CD14-positive monocyte (primary cell): ENCODE results near the gene FFAR3. TPM values are rescaled to one million over a fixed set of nuclear protein-coding genes. Genes with fewer than 3 reads are reported as not detected.

Source experiments
- DNase-seq, 3 donors: peaks; one replicate each; pipeline ENCODE4 v3.0.0-alpha.2; 2011 to 2022
- H2AFZ ChIP-seq: 2 replicates; pipeline ENCODE4 v1.6.0; 2012; ENCODE audit warnings: mild to moderate bottlenecking, low read depth, low read length, inconsistent platforms; ENCODE audit not compliant: insufficient read depth, poor library complexity, severe bottlenecking
- H3K27ac ChIP-seq, 2 donors: 1 replicate in 1 of 2; 2 replicates in 1 of 2; pipeline ENCODE4 v1.5.1; 2012 to 2013; ENCODE audit warnings: low read length in 2 of 2, control low read depth in 1 of 2, inconsistent platforms in 1 of 2, low read depth in 1 of 2, mild to moderate bottlenecking in 1 of 2
- H3K27me3 ChIP-seq, 2 donors: one replicate each; pipeline versions ENCODE4 v1.6.0 to v1.6.1; 2011 to 2013; ENCODE audit warnings: low read length in 2 of 2; ENCODE audit not compliant: control insufficient read depth in 2 of 2, insufficient read depth in 2 of 2
- H3K36me3 ChIP-seq, 2 donors: replicated peaks in 1 of 2; 1 replicate in 1 of 2; 2 replicates in 1 of 2; pipeline versions ENCODE4 v1.5.1 to v1.6.1; 2012 to 2013; ENCODE audit warnings: low read length in 2 of 2, control low read depth in 1 of 2, inconsistent platforms in 1 of 2, mild to moderate bottlenecking in 1 of 2; ENCODE audit not compliant: insufficient read depth in 2 of 2, control insufficient read depth in 1 of 2
- H3K4me1 ChIP-seq, 2 donors: 1 replicate in 1 of 2; 2 replicates in 1 of 2; pipeline versions ENCODE4 v1.5.1 to v1.6.1; 2012 to 2013; ENCODE audit warnings: low read length in 2 of 2, control low read depth in 1 of 2, inconsistent platforms in 1 of 2, mild to moderate bottlenecking in 1 of 2, moderate library complexity in 1 of 2; ENCODE audit not compliant: insufficient read depth in 2 of 2, control insufficient read depth in 1 of 2
- H3K4me2 ChIP-seq: replicated peaks from 2 replicates; pipeline ENCODE3; 2012; ENCODE audit warnings: low read length, moderate library complexity, mild to moderate bottlenecking; ENCODE audit not compliant: poor library complexity, severe bottlenecking; ENCODE audit errors: extremely low read depth
- H3K4me3 ChIP-seq, 3 experiments: fragments of 200-600 bp in 1 of 3; sonication (generic) in 1 of 3; replicated peaks in 1 of 3; 1 replicate in 2 of 3; 2 replicates in 1 of 3; pipeline ENCODE4 v1.5.1; 2011 to 2013; ENCODE audit warnings: low read length in 3 of 3, mild to moderate bottlenecking in 3 of 3, control low read depth in 2 of 3, low read depth in 2 of 3, inconsistent platforms in 1 of 3, moderate library complexity in 1 of 3
- H3K79me2 ChIP-seq: 2 replicates; pipeline ENCODE4 v1.6.0; 2012; ENCODE audit warnings: mild to moderate bottlenecking, control low read depth, inconsistent platforms, low read length, moderate library complexity; ENCODE audit not compliant: insufficient read depth
- H3K9ac ChIP-seq: 2 replicates; pipeline ENCODE4 v1.6.0; 2017; ENCODE audit warnings: low read length, mild to moderate bottlenecking; ENCODE audit not compliant: insufficient read depth, poor library complexity, severe bottlenecking
- H3K9me3 ChIP-seq, 2 donors: replicated peaks in 1 of 2; 1 replicate in 1 of 2; 2 replicates in 1 of 2; pipeline versions ENCODE4 v1.5.1 to v1.6.1; 2012 to 2013; ENCODE audit warnings: low read length in 2 of 2, control low read depth in 1 of 2; ENCODE audit not compliant: control insufficient read depth in 1 of 2, insufficient read depth in 1 of 2
- H4K20me1 ChIP-seq: 2 replicates; pipeline ENCODE4 v1.6.0; 2012; ENCODE audit warnings: mild to moderate bottlenecking, low read length, control low read depth, moderate library complexity; ENCODE audit not compliant: insufficient read depth
- H3K27ac Mint-ChIP-seq, 7 donors: one replicate each; pipeline ENCODE4 v1.8.0; 2020; ENCODE audit warnings: mild to moderate bottlenecking in 7 of 7, mixed read lengths in 7 of 7, moderate library complexity in 6 of 7, inconsistent platforms in 2 of 7
- H3K27me3 Mint-ChIP-seq, 3 donors: one replicate each; pipeline ENCODE4 v1.8.0; 2021 to 2022; ENCODE audit warnings: low read depth in 3 of 3, mild to moderate bottlenecking in 3 of 3, mixed read lengths in 3 of 3, moderate library complexity in 3 of 3, inconsistent platforms in 1 of 3
- H3K36me3 Mint-ChIP-seq, 2 donors: one replicate each; pipeline ENCODE4 v1.8.0; 2020; ENCODE audit warnings: mixed read lengths in 2 of 2, inconsistent platforms in 1 of 2, mild to moderate bottlenecking in 1 of 2
- H3K4me1 Mint-ChIP-seq: one replicate; pipeline ENCODE4 v1.8.0; 2020; ENCODE audit warnings: mild to moderate bottlenecking, mixed read lengths
- H3K4me3 Mint-ChIP-seq, 2 donors: one replicate each; pipeline ENCODE4 v1.8.0; 2020; ENCODE audit warnings: mild to moderate bottlenecking in 2 of 2, mixed read lengths in 2 of 2, moderate library complexity in 1 of 2
- H3K9me3 Mint-ChIP-seq, 7 donors: one replicate each; pipeline ENCODE4 v1.8.0; 2020 to 2022; ENCODE audit warnings: mixed read lengths in 7 of 7, mild to moderate bottlenecking in 6 of 7, moderate library complexity in 6 of 7, inconsistent platforms in 2 of 7
- WGBS: methylation state at CpG from one replicate; pipeline ENCODE4 v1.1.5; 2013; ENCODE audit warnings: missing lambda C conversion rate; ENCODE audit not compliant: insufficient coverage; 5-methylcytosine and 5-hydroxymethylcytosine counted together
- intact Hi-C, 2 donors: fragments of 100-400 bp; cut with micrococcal nuclease; formaldehyde crosslinking; loops; one replicate each; pipeline versions ENCODE4 v1.15.0 to v1.15.1; 2023
- polyA plus RNA-seq, 3 donors: library from polyadenylated mRNA; depleted of rRNA in 1 of 3; unstranded in 2 of 3; stranded (reverse) in 1 of 3; fragments of 300-500 nt in 2 of 3; fragments of >200 nt in 1 of 3; fragmentation: Illumina TruSeq in 2 of 3; gene quantifications; 1 replicate in 2 of 3; 2 replicates in 1 of 3; pipeline ENCODE4 v1.2.3, GENCODE V29; 2012 to 2021
- TF ChIP-seq, protein P1 (sequence below): fragments of 200-600 bp; IDR thresholded peaks from one replicate; pipeline ENCODE4 v1.8.0; 2022; ENCODE audit warnings: antibody characterized with exemption, mild to moderate bottlenecking

Gene FFAR3
- polyA plus RNA-seq, 3 donors = 1.2 to 17.9 (median 1.2) TPM

DNA sequence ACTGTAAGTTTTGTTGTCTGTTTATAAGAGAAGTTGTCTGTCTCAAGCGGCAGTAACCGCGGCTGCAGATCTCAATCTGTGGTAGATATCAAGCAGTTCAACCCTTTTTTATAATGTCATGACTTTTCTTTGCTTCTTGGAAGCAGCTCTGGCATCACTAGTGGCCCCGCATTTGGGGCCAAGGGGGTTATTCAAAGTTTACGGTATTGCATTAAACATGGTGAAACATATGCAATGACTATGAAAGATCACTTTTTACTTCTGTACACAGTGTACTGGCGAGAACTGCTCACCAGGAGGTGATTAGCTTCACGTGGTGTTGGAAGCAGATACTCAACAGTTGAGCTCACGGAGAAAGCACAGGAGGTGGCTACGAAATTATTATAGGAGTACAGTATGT, 4.6 kb upstream of the FFAR3 start:
- Histone ChIP-seq H3K4me2 (no peak overlapping the region), H3K9ac (no peak overlapping the region), H3K4me3 (no peak overlapping the region), H3K27ac (no peak overlapping the region), H3K36me3 (no peaks in the 10 kb centered on the region), H3K27me3 (no peaks in the 10 kb centered on the region), H3K4me1 (peaks cover 27 to 31% of the 10 kb centered on the region in 2 donors), H3K79me2 (no peaks in the 10 kb centered on the region), H2AFZ (no peak overlapping the region), H3K9me3 (no peaks in the 10 kb centered on the region), H4K20me1 (no peaks in the 10 kb centered on the region)
- Mint-ChIP-seq H3K36me3 (no peaks in the 10 kb centered on the region), H3K27ac (peak overlapping the region in 1 of 7 donors; percentile 56), H3K27me3 (peaks cover 1 to 4% (median 2%) of the 10 kb centered on the region in 3 donors), H3K4me1 (peaks cover 31% of the 10 kb centered on the region), H3K4me3 (no peak overlapping the region), H3K9me3 (no peaks in the 10 kb centered on the region)
- TF ChIP-seq, protein P1, sequence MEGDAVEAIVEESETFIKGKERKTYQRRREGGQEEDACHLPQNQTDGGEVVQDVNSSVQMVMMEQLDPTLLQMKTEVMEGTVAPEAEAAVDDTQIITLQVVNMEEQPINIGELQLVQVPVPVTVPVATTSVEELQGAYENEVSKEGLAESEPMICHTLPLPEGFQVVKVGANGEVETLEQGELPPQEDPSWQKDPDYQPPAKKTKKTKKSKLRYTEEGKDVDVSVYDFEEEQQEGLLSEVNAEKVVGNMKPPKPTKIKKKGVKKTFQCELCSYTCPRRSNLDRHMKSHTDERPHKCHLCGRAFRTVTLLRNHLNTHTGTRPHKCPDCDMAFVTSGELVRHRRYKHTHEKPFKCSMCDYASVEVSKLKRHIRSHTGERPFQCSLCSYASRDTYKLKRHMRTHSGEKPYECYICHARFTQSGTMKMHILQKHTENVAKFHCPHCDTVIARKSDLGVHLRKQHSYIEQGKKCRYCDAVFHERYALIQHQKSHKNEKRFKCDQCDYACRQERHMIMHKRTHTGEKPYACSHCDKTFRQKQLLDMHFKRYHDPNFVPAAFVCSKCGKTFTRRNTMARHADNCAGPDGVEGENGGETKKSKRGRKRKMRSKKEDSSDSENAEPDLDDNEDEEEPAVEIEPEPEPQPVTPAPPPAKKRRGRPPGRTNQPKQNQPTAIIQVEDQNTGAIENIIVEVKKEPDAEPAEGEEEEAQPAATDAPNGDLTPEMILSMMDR = no peak
- peak; percentile 28 to 36 (median 34) for DNase-seq
- intact Hi-C loops = loop anchor here (1.0 to 10.0 kb wide), 5 partner anchors 49 to 142 kb away; partner anchors contain the start of gene KRTDAP (in 1 of the 2)
- no CpG with 5 or more reads among the region's 9 CpGs for WGBS

DNA sequence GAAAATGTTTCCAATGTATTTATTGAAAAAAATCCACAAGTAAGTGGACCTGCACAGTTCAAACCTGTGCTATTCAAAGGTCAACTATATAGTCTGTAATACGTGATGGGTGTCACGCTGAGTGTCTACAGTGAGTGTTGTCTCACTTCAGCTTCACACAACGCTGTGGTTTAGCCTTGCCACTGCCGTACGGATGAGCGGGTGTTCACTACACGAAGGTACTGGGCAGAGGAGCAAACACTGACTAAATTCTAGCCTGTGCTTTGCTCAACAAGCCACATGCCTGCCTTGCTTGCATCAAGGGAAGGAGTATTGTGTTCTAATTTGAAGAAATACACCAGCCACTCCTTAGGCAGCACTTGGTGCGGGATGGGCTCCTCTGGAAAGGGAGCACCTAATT, 3.4 kb upstream of the FFAR3 start:
- H3K79me2 ChIP-seq = no peaks in the 10 kb centered on the region
- Mint-ChIP-seq H3K9me3 (no peaks in the 10 kb centered on the region), H3K36me3 (no peaks in the 10 kb centered on the region), H3K4me1 (peaks cover 26% of the 10 kb centered on the region), H3K4me3 (no peak overlapping the region), H3K27me3 (peaks cover 1 to 4% (median 2%) of the 10 kb centered on the region in 3 donors), H3K27ac (no peak overlapping the region)
- no peak overlapping the region for H3K4me2 ChIP-seq
- 82% methylated on average over 6 of the region's 8 CpGs for WGBS
- H4K20me1 ChIP-seq = no peaks in the 10 kb centered on the region
- TF ChIP-seq, protein P1 = no peak
- no peaks in the 10 kb centered on the region for H3K36me3 ChIP-seq
- H3K9me3 ChIP-seq = no peaks in the 10 kb centered on the region
- no peaks in the 10 kb centered on the region for H3K27me3 ChIP-seq
- H3K27ac ChIP-seq = no peak overlapping the region
- H3K9ac ChIP-seq = no peak overlapping the region
- peaks cover 27 to 30% of the 10 kb centered on the region in 2 donors for H3K4me1 ChIP-seq
- no peak overlapping the region for H2AFZ ChIP-seq
- intact Hi-C loops = loop anchor here (5.0 to 10.0 kb wide), 3 partner anchors 50 to 140 kb away; partner anchors contain the start of gene KRTDAP (in 1 of the 2)
- no peak overlapping the region for H3K4me3 ChIP-seq
- DNase-seq = no peak
